Right atrium auricular region (tissue), 2 donors: ENCODE measurements around the gene ZNF48. TPM values are rescaled to one million over a fixed set of nuclear protein-coding genes. Genes with fewer than 3 reads are reported as not detected.

Source experiments
- DNase-seq: peaks from one replicate; pipeline ENCODE4 v3.0.0-alpha.2; 2019; ENCODE audit warnings: low spot score
- H3K27ac ChIP-seq, 2 donors: fragments of 200-600 bp; sonication (generic); 1 replicate in 1 of 2; 2 replicates in 1 of 2; pipeline ENCODE4 v1.5.1; 2016 to 2019
- H3K27me3 ChIP-seq, 2 donors: fragments of 200-600 bp; sonication (generic); one replicate each; pipeline versions ENCODE4 v1.5.1 to v1.6.0; 2017 to 2019
- H3K36me3 ChIP-seq: fragments of 200-600 bp; sonication (generic); one replicate; pipeline ENCODE4 v1.5.1; 2016
- H3K4me1 ChIP-seq, 2 donors: fragments of 200-600 bp; sonication (generic); one replicate each; pipeline versions ENCODE4 v1.5.1 to v1.6.0; 2017 to 2019
- H3K4me3 ChIP-seq, 2 donors: fragments of 200-600 bp; sonication (generic); 1 replicate in 1 of 2; 2 replicates in 1 of 2; pipeline ENCODE4 v1.5.1; 2017 to 2019; ENCODE audit warnings: mild to moderate bottlenecking in 1 of 2, moderate library complexity in 1 of 2
- H3K9me3 ChIP-seq, 2 donors: fragments of 200-600 bp; sonication (generic); one replicate each; pipeline ENCODE4 v1.5.1; 2019
- total RNA-seq, 2 donors: library from RNA; depleted of rRNA; stranded (reverse); fragments of >200 nt; gene quantifications; one replicate each; pipeline ENCODE4 v1.1.0, GENCODE V29; 2016
- TF ChIP-seq, protein P1 (sequence below), 2 donors: fragments of 200-600 bp; sonication (generic); IDR thresholded peaks; one replicate each; pipeline ENCODE4 v1.5.1; 2019; ENCODE audit warnings: antibody characterized with exemption in 2 of 2

Gene ZNF48
- total RNA-seq, 2 donors from 2014 or later = 5.7 to 10.7 TPM

DNA sequence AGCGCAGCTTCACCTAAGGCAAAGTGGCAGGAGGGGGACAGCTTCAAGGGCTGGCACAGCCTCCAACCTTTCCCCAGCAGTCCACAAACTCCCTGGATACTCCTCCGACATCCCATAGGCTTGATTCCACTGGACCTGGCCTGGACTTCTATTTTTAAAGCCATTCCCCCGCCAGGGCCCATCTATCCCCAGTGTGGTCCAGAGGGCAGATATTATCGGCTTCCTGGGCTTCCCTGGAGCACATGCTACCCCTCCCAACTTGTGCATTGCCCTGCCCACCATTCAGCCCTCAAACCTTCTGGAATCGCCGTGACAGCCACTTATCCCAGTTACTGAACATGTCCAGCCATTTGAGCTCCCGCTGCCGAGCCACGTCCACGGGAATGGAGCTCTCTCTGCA, 30.0 kb upstream of the ZNF48 start:
- Histone ChIP-seq H3K27ac (no peak overlapping the region), H3K36me3 (peaks cover 27% of the 10 kb centered on the region), H3K4me1 (peaks cover 0 to 40% of the 10 kb centered on the region in 2 donors), H3K9me3 (no peaks in the 10 kb centered on the region), H3K4me3 (no peak overlapping the region), H3K27me3 (no peaks in the 10 kb centered on the region)
- DNase-seq = no peak
- TF ChIP-seq, protein P1, sequence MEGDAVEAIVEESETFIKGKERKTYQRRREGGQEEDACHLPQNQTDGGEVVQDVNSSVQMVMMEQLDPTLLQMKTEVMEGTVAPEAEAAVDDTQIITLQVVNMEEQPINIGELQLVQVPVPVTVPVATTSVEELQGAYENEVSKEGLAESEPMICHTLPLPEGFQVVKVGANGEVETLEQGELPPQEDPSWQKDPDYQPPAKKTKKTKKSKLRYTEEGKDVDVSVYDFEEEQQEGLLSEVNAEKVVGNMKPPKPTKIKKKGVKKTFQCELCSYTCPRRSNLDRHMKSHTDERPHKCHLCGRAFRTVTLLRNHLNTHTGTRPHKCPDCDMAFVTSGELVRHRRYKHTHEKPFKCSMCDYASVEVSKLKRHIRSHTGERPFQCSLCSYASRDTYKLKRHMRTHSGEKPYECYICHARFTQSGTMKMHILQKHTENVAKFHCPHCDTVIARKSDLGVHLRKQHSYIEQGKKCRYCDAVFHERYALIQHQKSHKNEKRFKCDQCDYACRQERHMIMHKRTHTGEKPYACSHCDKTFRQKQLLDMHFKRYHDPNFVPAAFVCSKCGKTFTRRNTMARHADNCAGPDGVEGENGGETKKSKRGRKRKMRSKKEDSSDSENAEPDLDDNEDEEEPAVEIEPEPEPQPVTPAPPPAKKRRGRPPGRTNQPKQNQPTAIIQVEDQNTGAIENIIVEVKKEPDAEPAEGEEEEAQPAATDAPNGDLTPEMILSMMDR (IDR thresholded peaks at IDR 0.05) = no peak

DNA sequence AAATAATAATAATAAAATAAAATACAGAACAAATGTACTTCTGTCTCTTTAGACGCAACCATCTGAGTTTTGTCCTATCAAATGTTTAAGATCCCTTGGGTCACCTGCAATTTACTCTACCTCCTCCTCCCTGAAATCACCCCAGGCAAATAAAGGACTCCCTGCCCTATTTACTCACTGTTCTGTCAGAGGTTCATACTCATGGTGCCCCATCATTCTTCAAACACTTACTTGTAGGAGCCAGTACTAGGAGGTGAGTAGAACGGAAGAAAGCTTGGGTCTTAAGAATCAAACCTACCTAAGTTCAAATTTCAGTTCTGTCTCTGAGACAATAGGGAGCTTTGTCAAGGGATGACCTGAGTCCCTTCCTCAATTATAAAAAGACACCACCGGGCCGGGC, 28.7 kb upstream of the ZNF48 start:
- TF ChIP-seq, protein P1 (IDR thresholded peaks at IDR 0.05) = no peak
- no peaks in the 10 kb centered on the region for H3K9me3 ChIP-seq
- no peak overlapping the region for H3K27ac ChIP-seq
- no peak for DNase-seq
- H3K36me3 ChIP-seq = peaks cover 27% of the 10 kb centered on the region
- peaks cover 0 to 45% of the 10 kb centered on the region in 2 donors for H3K4me1 ChIP-seq
- no peaks in the 10 kb centered on the region for H3K27me3 ChIP-seq
- H3K4me3 ChIP-seq = no peak overlapping the region

DNA sequence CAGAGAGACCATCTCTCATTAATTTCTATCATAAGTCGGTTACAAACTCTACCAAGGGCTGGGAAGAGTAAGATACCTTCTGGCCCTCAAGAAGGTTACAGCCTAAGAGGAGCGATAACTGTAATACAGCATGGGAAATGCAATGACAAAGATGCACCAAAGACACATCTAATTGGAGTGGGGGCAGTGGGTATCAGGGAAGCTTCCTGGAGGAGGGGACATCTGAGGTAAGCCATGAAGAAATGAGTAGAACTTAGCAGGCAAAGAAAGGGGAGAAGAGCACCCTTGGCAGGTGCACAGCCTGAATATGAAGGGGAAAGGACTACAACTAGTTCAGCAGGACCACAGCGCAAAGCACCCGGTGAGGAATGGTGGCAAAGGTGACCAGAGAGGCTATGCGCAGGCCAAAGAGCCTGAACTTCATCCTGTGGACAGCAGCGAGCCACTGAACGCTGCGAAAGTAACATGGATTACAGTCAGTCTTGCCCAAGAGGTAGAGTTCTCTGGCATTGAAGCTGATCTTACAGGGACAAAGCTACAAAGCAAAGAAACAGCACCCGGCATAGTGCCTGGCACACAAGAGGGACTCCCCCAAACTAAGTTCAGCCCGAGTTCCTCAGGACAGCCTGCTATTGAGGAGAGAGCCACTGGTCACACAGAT, 27.7 kb upstream of the ZNF48 start:
- H3K4me1 ChIP-seq = peaks cover 0 to 55% of the 10 kb centered on the region in 2 donors
- peak overlapping the region; percentile 90 for H3K4me3 ChIP-seq
- H3K27ac ChIP-seq = peak overlapping the region; percentile 81 to 85
- no peaks in the 10 kb centered on the region for H3K9me3 ChIP-seq
- H3K27me3 ChIP-seq = no peaks in the 10 kb centered on the region
- TF ChIP-seq, protein P1 (IDR thresholded peaks at IDR 0.05) = no peak
- no peak for DNase-seq
- H3K36me3 ChIP-seq = peaks cover 27% of the 10 kb centered on the region

DNA sequence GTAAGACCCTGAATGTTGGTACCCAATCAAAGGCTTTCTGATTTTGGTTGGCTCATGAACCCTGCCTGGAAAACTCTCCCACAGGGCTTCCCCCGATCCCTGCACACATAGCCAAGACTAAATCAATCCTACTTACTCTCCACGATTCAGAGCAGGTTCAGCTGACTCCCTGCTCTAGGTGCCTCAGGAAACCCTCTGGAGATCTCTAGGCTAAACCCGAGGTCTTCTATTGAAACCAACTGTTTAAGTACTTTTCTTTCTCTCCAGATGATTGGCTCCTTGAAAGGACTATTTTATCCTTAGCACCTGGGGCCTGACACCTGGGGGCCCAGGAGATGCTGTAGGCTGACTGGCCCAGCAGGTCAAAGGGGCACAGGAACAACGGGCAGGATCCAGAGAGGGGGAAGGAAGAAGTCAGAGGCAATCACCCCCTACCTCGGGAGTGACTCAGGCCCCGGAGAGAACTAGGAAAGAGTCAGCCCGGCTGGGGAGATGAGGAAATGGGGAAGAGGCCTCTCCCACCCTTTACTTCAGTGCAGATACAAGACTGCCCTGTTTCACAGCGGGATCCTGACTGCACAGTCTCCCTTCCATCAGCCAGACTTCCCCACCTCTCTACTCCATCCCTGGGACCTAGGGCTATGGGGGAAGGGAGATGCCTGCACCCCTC, 27.0 kb upstream of the ZNF48 start:
- TF ChIP-seq, protein P1 (IDR thresholded peaks at IDR 0.05) = no peak
- Histone ChIP-seq H3K4me3 (peak overlapping the region; percentile 90), H3K9me3 (no peaks in the 10 kb centered on the region), H3K36me3 (peaks cover 23% of the 10 kb centered on the region), H3K4me1 (peaks cover 0 to 56% of the 10 kb centered on the region in 2 donors), H3K27ac (peak overlapping the region; percentile 81 to 85), H3K27me3 (no peaks in the 10 kb centered on the region)
- DNase-seq = peak; percentile 70

GRCh38 chr16:30368792-30369090, 26.5 kb upstream of the ZNF48 start:
- Histone ChIP-seq H3K4me1 (peaks cover 0 to 56% of the 10 kb centered on the region in 2 donors), H3K36me3 (peaks cover 19% of the 10 kb centered on the region), H3K27me3 (no peaks in the 10 kb centered on the region), H3K4me3 (peak overlapping the region; percentile 90), H3K27ac (peak overlapping the region; percentile 81 to 85), H3K9me3 (no peaks in the 10 kb centered on the region)
- TF ChIP-seq, protein P1 (IDR thresholded peaks at IDR 0.05) = no peak
- no peak for DNase-seq
